ENCODE results near the gene MAST3. TPM values are rescaled to one million over a fixed set of nuclear protein-coding genes. Genes with fewer than 3 reads are reported as not detected.

The MAST3 gene
- total RNA-seq, 1 experiment from 2014 or later, result 10.4 TPM

DNA sequence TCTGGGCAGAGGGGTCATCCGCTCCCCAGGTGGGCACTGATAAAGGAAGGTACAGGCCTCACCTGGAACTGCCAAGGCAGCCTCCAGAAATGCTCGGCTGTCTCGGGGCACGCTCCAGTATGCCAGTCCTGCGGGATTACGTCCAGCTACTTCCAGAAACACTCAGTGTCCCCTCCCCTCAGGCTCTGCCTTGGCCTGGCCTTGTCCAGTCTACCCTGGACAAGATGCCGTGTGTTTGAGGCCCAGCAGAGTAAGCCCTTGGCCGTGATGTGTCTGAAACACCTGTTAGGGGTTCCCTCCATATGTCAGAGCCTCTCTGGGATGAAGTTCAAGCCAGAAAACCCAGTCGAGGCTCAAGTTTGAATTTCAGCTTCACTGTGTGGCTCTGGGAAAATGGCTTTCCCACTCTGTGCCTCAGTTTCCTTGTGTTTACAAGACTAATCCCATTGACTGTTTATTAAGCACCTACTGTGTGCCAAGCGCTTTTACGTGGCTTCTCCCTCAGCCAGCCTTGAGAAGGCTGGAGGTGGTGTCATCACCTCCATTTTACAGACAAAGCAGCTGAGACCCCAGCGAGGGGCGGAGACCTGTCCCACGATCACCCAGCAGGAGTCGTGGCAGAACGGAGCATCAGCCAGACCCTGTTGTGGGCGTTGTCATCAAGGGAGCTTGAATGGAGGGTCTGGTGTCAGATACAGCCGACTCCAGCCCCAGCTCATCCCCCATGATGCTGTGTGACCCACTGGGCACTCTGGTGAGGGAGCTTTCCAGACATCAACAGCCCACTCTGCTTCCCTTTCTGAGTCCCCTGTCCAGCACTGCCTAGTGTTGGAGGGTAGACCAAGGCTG, 53.4 kb downstream of the MAST3 start:
- Histone ChIP-seq H3K56ac (ENCODE audit: insufficient read length, low read depth, low read length) (no peak overlapping the region), H4K8ac (replicated peaks; ENCODE audit: insufficient read length, low read depth, low read length) (no peak overlapping the region), H4K5ac (ENCODE audit: insufficient read length, low read depth, low read length) (no peak overlapping the region), H3K4me1 (ENCODE audit: insufficient read depth, low read length) (no peaks in the 10 kb centered on the region), H3T11ph (ENCODE audit: low read length) (no peak overlapping the region), H4K91ac (ENCODE audit: insufficient read length, low read depth, low read length) (no peak overlapping the region), H2BK15ac (ENCODE audit: low read depth, low read length) (no peak overlapping the region), H3K9me3 (ENCODE audit: control insufficient read depth, low read depth, low read length) (no peaks in the 10 kb centered on the region), H3K23me2 (ENCODE audit: insufficient read length, low read depth, low read length, poor library complexity, severe bottlenecking) (peaks cover 8% of the 10 kb centered on the region), H3K23ac (ENCODE audit: insufficient read length, low read depth, low read length) (no peak overlapping the region), H3K4me2 (ENCODE audit: insufficient read depth, insufficient read length, low read length) (no peak overlapping the region), H3K27ac (ENCODE audit: insufficient read length, low read depth, low read length) (no peak overlapping the region), H3K9ac (ENCODE audit: extremely low read depth, insufficient read length, low read length) (no peak overlapping the region), H2BK120ac (ENCODE audit: low read depth, low read length, poor library complexity, severe bottlenecking) (no peak overlapping the region), H2BK5ac (ENCODE audit: insufficient read length, low read length) (no peak overlapping the region), H4K20me1 (ENCODE audit: control insufficient read depth, insufficient read depth, insufficient read length) (peaks cover 4% of the 10 kb centered on the region), H3K18ac (ENCODE audit: insufficient read length, low read depth, low read length) (no peak overlapping the region), H2BK20ac (ENCODE audit: low read depth, low read length, poor library complexity, severe bottlenecking) (no peak overlapping the region), H3K27me3 (ENCODE audit: insufficient read depth, low read length) (no peaks in the 10 kb centered on the region), H2BK12ac (ENCODE audit: insufficient read length, low read depth, low read length) (no peak overlapping the region), H3K4ac (ENCODE audit: low read depth, low read length) (no peak overlapping the region), H3K14ac (ENCODE audit: insufficient read depth, low read length) (no peak overlapping the region), H2AFZ (ENCODE audit: low read length) (no peak overlapping the region), H3K79me2 (ENCODE audit: insufficient read depth, low read length) (no peaks in the 10 kb centered on the region), H3K79me1 (ENCODE audit: insufficient read depth, low read depth, low read length, poor library complexity, severe bottlenecking) (no peaks in the 10 kb centered on the region), H2AK5ac (ENCODE audit: insufficient read length, low read length) (no peak overlapping the region)
- Mint-ChIP-seq H3K36me3 (ENCODE audit: insufficient read depth in 1 of 3, low read depth in 3 of 3) (peaks cover 10 to 18% (median 16%) of the 10 kb centered on the region in 3 experiments; a peak in 5 of 7 replicates), H3K9me3 (no peaks in the 10 kb centered on the region), H3K4me3 (no peak overlapping the region), H3K27ac (no peak overlapping the region), H3K27me3 (ENCODE audit: low read depth) (no peaks in the 10 kb centered on the region; the same call in 1 of the 2 replicates), H3K4me1 (peaks cover 10 to 22% of the 10 kb centered on the region in 2 experiments)
- DNase-seq, result no peak
- no CpG with 5 or more reads among the region's 18 CpGs for WGBS (ENCODE audit: extremely low coverage, insufficient read length, low lambda C conversion rate)
- TF ChIP-seq, protein P1, sequence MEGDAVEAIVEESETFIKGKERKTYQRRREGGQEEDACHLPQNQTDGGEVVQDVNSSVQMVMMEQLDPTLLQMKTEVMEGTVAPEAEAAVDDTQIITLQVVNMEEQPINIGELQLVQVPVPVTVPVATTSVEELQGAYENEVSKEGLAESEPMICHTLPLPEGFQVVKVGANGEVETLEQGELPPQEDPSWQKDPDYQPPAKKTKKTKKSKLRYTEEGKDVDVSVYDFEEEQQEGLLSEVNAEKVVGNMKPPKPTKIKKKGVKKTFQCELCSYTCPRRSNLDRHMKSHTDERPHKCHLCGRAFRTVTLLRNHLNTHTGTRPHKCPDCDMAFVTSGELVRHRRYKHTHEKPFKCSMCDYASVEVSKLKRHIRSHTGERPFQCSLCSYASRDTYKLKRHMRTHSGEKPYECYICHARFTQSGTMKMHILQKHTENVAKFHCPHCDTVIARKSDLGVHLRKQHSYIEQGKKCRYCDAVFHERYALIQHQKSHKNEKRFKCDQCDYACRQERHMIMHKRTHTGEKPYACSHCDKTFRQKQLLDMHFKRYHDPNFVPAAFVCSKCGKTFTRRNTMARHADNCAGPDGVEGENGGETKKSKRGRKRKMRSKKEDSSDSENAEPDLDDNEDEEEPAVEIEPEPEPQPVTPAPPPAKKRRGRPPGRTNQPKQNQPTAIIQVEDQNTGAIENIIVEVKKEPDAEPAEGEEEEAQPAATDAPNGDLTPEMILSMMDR (conservative IDR thresholded peaks at IDR 0.05), result no peak

Measured in H9 (cell line).